IMR-90 (cell line): ENCODE results near the gene MAP3K3. TPM values are rescaled to one million over a fixed set of nuclear protein-coding genes. Genes with fewer than 3 reads are reported as not detected.

Experiments used
- ATAC-seq: fragments of 200-7000 bp; cut with Tn5 transposase; 2 replicates; pipeline ENCODE4 v1.9.1; 2020; ENCODE audit warnings: low read depth, mild to moderate bottlenecking, moderate library complexity
- BruUV-seq: library from RNA; stranded (reverse); fragments of 400-500 nt; replicated peaks from 2 replicates; lab custom pipeline; 2021; lab: Mats Ljungman, UMichigan
- CTCF ChIA-PET: fragments of 300-600 bp; formaldehyde crosslinking; extraction: SDS; loops from one replicate; lab custom pipeline; 2021; ENCODE audit warnings: antibody characterized with exemption; lab: Yijun Ruan, JAX
- POLR2A ChIA-PET: fragments of 300-600 bp; sonication (Branson Sonifier 250); formaldehyde crosslinking; loops from one replicate; lab custom pipeline; 2022; ENCODE audit warnings: antibody characterized with exemption; ENCODE audit not compliant: unreplicated experiment; lab: Charles Lee
- DNase-seq: peaks from one replicate; pipeline ENCODE4 v3.0.0; 2013
- H2AFZ ChIP-seq: replicated peaks from 2 replicates; pipeline ENCODE3; 2013; ENCODE audit warnings: low read length, mild to moderate bottlenecking; ENCODE audit not compliant: poor library complexity
- H2AK5ac ChIP-seq: 2 replicates; pipeline ENCODE4 v1.6.1; 2013; ENCODE audit warnings: low read depth, low read length, inconsistent platforms
- H2AK9ac ChIP-seq: replicated peaks from 2 replicates; pipeline ENCODE3; 2013; ENCODE audit warnings: mild to moderate bottlenecking, low read depth, low read length, moderate library complexity; ENCODE audit not compliant: poor library complexity
- H2BK120ac ChIP-seq: 2 replicates; pipeline ENCODE4 v1.6.1; 2013; ENCODE audit warnings: low read depth, low read length, inconsistent platforms
- H2BK15ac ChIP-seq: 3 replicates; pipeline ENCODE4 v1.6.1; 2013; ENCODE audit warnings: low read depth, low read length, inconsistent platforms
- H2BK20ac ChIP-seq: 2 replicates; pipeline ENCODE4 v1.6.1; 2013; ENCODE audit warnings: low read depth, mild to moderate bottlenecking, inconsistent platforms, low read length, moderate library complexity
- H2BK5ac ChIP-seq: 2 replicates; pipeline ENCODE4 v1.6.1; 2013; ENCODE audit warnings: mild to moderate bottlenecking, low read depth, low read length, inconsistent platforms; ENCODE audit not compliant: poor library complexity, severe bottlenecking
- H3K14ac ChIP-seq: replicated peaks from 2 replicates; pipeline ENCODE4 v1.6.1; 2013; ENCODE audit warnings: low read depth, low read length, inconsistent platforms
- H3K18ac ChIP-seq: 2 replicates; pipeline ENCODE4 v1.6.1; 2013; ENCODE audit warnings: low read depth, low read length, control low read depth
- H3K23ac ChIP-seq: 2 replicates; pipeline ENCODE4 v1.6.1; 2013; ENCODE audit warnings: low read depth, low read length, inconsistent platforms
- H3K27ac ChIP-seq: 2 replicates; pipeline ENCODE4 v1.5.1; 2013; ENCODE audit warnings: mild to moderate bottlenecking, control low read depth, low read length; ENCODE audit not compliant: insufficient read depth
- H3K27me3 ChIP-seq: 2 replicates; pipeline ENCODE4 v1.6.1; 2013; ENCODE audit warnings: low read length; ENCODE audit not compliant: control insufficient read depth, insufficient read depth
- H3K36me3 ChIP-seq: 2 replicates; pipeline ENCODE4 v1.6.1; 2013; ENCODE audit warnings: low read length, mixed read lengths; ENCODE audit not compliant: control insufficient read depth, insufficient read depth
- H3K4ac ChIP-seq: 2 replicates; pipeline ENCODE4 v1.6.1; 2013; ENCODE audit warnings: low read depth, low read length, inconsistent platforms
- H3K4me1 ChIP-seq: 2 replicates; pipeline ENCODE4 v1.6.1; 2013; ENCODE audit warnings: low read length, mixed read lengths; ENCODE audit not compliant: control insufficient read depth, insufficient read depth
- H3K4me2 ChIP-seq: 2 replicates; pipeline ENCODE4 v1.6.1; 2013; ENCODE audit warnings: low read depth, mild to moderate bottlenecking, control low read depth, low read length, moderate library complexity
- H3K4me3 ChIP-seq: 2 replicates; pipeline ENCODE4 v1.5.1; 2013; ENCODE audit warnings: low read depth, mild to moderate bottlenecking, control low read depth, low read length, moderate library complexity; ENCODE audit not compliant: insufficient read depth
- H3K56ac ChIP-seq: 2 replicates; pipeline ENCODE4 v1.6.1; 2013; ENCODE audit warnings: low read length, inconsistent platforms; ENCODE audit not compliant: insufficient read depth; ENCODE audit errors: extremely low read depth
- H3K79me1 ChIP-seq, 2 experiments: 2 replicates each; pipeline ENCODE4 v1.6.1; 2013; ENCODE audit warnings: low read length in 2 of 2, inconsistent platforms in 1 of 2, low read depth in 1 of 2
- H3K9ac ChIP-seq: 2 replicates; pipeline ENCODE4 v1.6.1; 2013; ENCODE audit warnings: low read depth, low read length, control low read depth
- H3K9me1 ChIP-seq: 2 replicates; pipeline ENCODE4 v1.6.1; 2013; ENCODE audit warnings: low read length, inconsistent platforms; ENCODE audit not compliant: insufficient read depth
- H3K9me3 ChIP-seq: 2 replicates; pipeline ENCODE4 v1.6.1; 2013; ENCODE audit warnings: low read length; ENCODE audit not compliant: control insufficient read depth, insufficient read depth
- H4K20me1 ChIP-seq: 2 replicates; pipeline ENCODE4 v1.6.1; 2013; ENCODE audit warnings: low read length, inconsistent platforms; ENCODE audit not compliant: insufficient read depth
- H4K5ac ChIP-seq: 2 replicates; pipeline ENCODE4 v1.6.1; 2013; ENCODE audit warnings: mild to moderate bottlenecking, low read depth, low read length, control low read depth
- H4K8ac ChIP-seq, 2 experiments: 2 replicates each; pipeline ENCODE4 v1.6.1; 2013; ENCODE audit warnings: low read depth in 2 of 2, low read length in 2 of 2, control low read depth in 1 of 2, inconsistent platforms in 1 of 2
- H4K91ac ChIP-seq: 2 replicates; pipeline ENCODE4 v1.6.1; 2013; ENCODE audit warnings: low read depth, low read length, inconsistent platforms; ENCODE audit not compliant: insufficient read depth
- BHLHE40 ChIP-seq: fragments of 150-350 bp; IDR thresholded peaks from 2 replicates; pipeline ENCODE4 v1.6.1; 2016; ENCODE audit warnings: mild to moderate bottlenecking, low read depth, low read length
- CEBPB ChIP-seq: IDR thresholded peaks from 2 replicates; pipeline ENCODE4 v1.6.1; 2012; ENCODE audit warnings: low read depth, low read length, improper control_type of control experiment
- CHD1 ChIP-seq: IDR thresholded peaks from 2 replicates; pipeline ENCODE4 v1.6.1; 2012; ENCODE audit warnings: low read depth, low read length, improper control_type of control experiment
- CTCF ChIP-seq: conservative IDR thresholded peaks from 2 replicates; pipeline ENCODE4 v1.5.1; 2012; ENCODE audit warnings: mild to moderate bottlenecking, low read depth, low read length, improper control_type of control experiment
- ELK1 ChIP-seq: fragments of 150-350 bp; IDR thresholded peaks from 2 replicates; pipeline ENCODE4 v1.6.1; 2016; ENCODE audit warnings: low read depth, mild to moderate bottlenecking, low read length, moderate library complexity, borderline replicate concordance
- FOS ChIP-seq: fragments of 150-350 bp; IDR thresholded peaks from 2 replicates; pipeline ENCODE4 v1.6.1; 2016; ENCODE audit warnings: low read depth, low read length
- MAFK ChIP-seq: IDR thresholded peaks from 2 replicates; pipeline ENCODE4 v1.6.1; 2012; ENCODE audit warnings: low read depth, low read length, improper control_type of control experiment
- MAZ ChIP-seq: IDR thresholded peaks from 2 replicates; pipeline ENCODE4 v1.6.1; 2012; ENCODE audit warnings: low read depth, mild to moderate bottlenecking, low read length, improper control_type of control experiment, moderate library complexity, borderline replicate concordance
- MXI1 ChIP-seq: IDR thresholded peaks from 2 replicates; pipeline ENCODE4 v1.6.1; 2012; ENCODE audit warnings: low read depth, mild to moderate bottlenecking, low read length, moderate library complexity, borderline replicate concordance
- NFE2L2 ChIP-seq: fragments of 150-350 bp; IDR thresholded peaks from 2 replicates; pipeline ENCODE4 v1.6.1; 2016; ENCODE audit warnings: low read depth, mild to moderate bottlenecking, low read length
- POLR2A ChIP-seq: IDR thresholded peaks from 2 replicates; pipeline ENCODE4 v1.6.1; 2012; ENCODE audit warnings: mild to moderate bottlenecking, low read depth, low read length
- RAD21 ChIP-seq: IDR thresholded peaks from 2 replicates; pipeline ENCODE4 v1.6.1; 2012; ENCODE audit warnings: low read length, improper control_type of control experiment
- RCOR1 ChIP-seq: IDR thresholded peaks from 2 replicates; pipeline ENCODE4 v1.6.1; 2012; ENCODE audit warnings: mild to moderate bottlenecking, low read length, improper control_type of control experiment; ENCODE audit not compliant: insufficient replicate concordance
- RFX5 ChIP-seq: IDR thresholded peaks from 2 replicates; pipeline ENCODE4 v1.8.0; 2012; ENCODE audit warnings: low read depth, mild to moderate bottlenecking, low read length, moderate library complexity
- SMC3 ChIP-seq: fragments of 150-350 bp; IDR thresholded peaks from 2 replicates; pipeline ENCODE4 v1.6.1; 2016; ENCODE audit warnings: low read depth, mild to moderate bottlenecking, antibody characterized with exemption, low read length, moderate library complexity
- USF2 ChIP-seq: fragments of 150-350 bp; IDR thresholded peaks from 2 replicates; pipeline ENCODE4 v1.6.1; 2017; ENCODE audit warnings: mild to moderate bottlenecking, antibody characterized with exemption, low read length, low read depth
- WGBS, 2 experiments: methylation state at CpG; one replicate each; pipeline versions ENCODE4 v1.1.5 to v1.1.7; 2013; ENCODE audit warnings: missing lambda C conversion rate in 2 of 2; ENCODE audit not compliant: insufficient read length in 1 of 2; ENCODE audit errors: extremely low coverage in 2 of 2; 5-methylcytosine and 5-hydroxymethylcytosine counted together
- dilution Hi-C: fragments of 300-500 bp; cut with HindIII; formaldehyde crosslinking; loops from one replicate; pipeline ENCODE4 v1.14.3; 2018; ENCODE audit warnings: low sequenced_read_pairs; ENCODE audit not compliant: unreplicated experiment
- in situ Hi-C: fragments of 300-500 bp; cut with MboI; formaldehyde crosslinking; loops from 3 replicates; pipeline ENCODE4 v1.14.3; 2019; ENCODE audit warnings: low sequenced_read_pairs, inconsistent platforms, mixed read lengths
- intact Hi-C: fragments of 100-400 bp; cut with micrococcal nuclease; formaldehyde crosslinking; loops from 2 replicates; pipeline ENCODE4 v1.10.0; 2022
- polyA plus RNA-seq, 3 experiments: library from polyadenylated mRNA; depleted of rRNA; stranded (reverse); fragments of >200 nt; gene quantifications; 2 replicates each; pipeline ENCODE4 v1.2.3, GENCODE V29; 2012; ENCODE audit warnings: low replicate concordance in 1 of 3
- total RNA-seq: library from RNA; depleted of rRNA; stranded (reverse); fragments of >200 nt; gene quantifications from 2 replicates; pipeline ENCODE4 v1.2.3, GENCODE V29; 2012

The MAP3K3 gene
- total and polyA plus RNA-seq, 2 of the 4 experiments (the other 2 are of a cell fraction), result 19.1 to 25.6 TPM

- in situ Hi-C loops, result no loop called here
- no peak for TF ChIP-seq RAD21
- no peak for TF ChIP-seq CTCF
- TF ChIP-seq MAZ, result no peak
- TF ChIP-seq CEBPB, result no peak
- no peak for TF ChIP-seq POLR2A
- no peak for TF ChIP-seq RFX5
- no peak for TF ChIP-seq ELK1
- TF ChIP-seq BHLHE40, result no peak
- TF ChIP-seq USF2, result no peak
- no peak for TF ChIP-seq SMC3
- TF ChIP-seq CHD1, result no peak
- TF ChIP-seq FOS, result no peak
- no peak for TF ChIP-seq RCOR1
- no peak for TF ChIP-seq NFE2L2
- no peak for TF ChIP-seq MXI1
- no peak for TF ChIP-seq MAFK
Measured at GRCh38 chr17:63657786-63658185, 35.6 kb downstream of the MAP3K3 start.

More at GRCh38 chr17:63657786-63658185, 35.6 kb downstream of the MAP3K3 start:
- intact Hi-C loops (no loop called here), dilution Hi-C loops (no loop called here)
- Histone ChIP-seq H3K23ac (no peak overlapping the region), H3K18ac (no peak overlapping the region), H3K14ac (no peak overlapping the region), H3K9me3 (no peaks in the 10 kb centered on the region), H2BK5ac (no peak overlapping the region), H3K4me2 (no peak overlapping the region), H4K5ac (no peak overlapping the region), H3K79me1 (peaks cover 0 to 9% of the 10 kb centered on the region in 2 experiments; a peak in 2 of 4 replicates), H2AFZ (no peak overlapping the region), H3K56ac (no peak overlapping the region), H2BK20ac (no peak overlapping the region), H2AK5ac (no peak overlapping the region), H2AK9ac (no peak overlapping the region), H3K27ac (no peak overlapping the region), H3K9me1 (peaks cover 7% of the 10 kb centered on the region; the same call in 1 of the 2 replicates), H2BK15ac (no peak overlapping the region), H3K9ac (no peak overlapping the region), H3K4me1 (no peaks in the 10 kb centered on the region), H4K91ac (no peak overlapping the region), H3K27me3 (no peaks in the 10 kb centered on the region), H3K4ac (no peak overlapping the region), H3K36me3 (peaks cover 19% of the 10 kb centered on the region), H4K20me1 (no peaks in the 10 kb centered on the region), H4K8ac (no peak overlapping the region), H3K4me3 (no peak overlapping the region), H2BK120ac (no peak overlapping the region)
- no peak for ATAC-seq
- CTCF ChIA-PET, result interaction anchor here (0.6 kb wide), 1 partner anchor 48 kb away, joined by 4 read pairs; no protein-coding TSS in a partner anchor
- no TSS peak for BruUV-seq
- no CpG with 5 or more reads among the region's 3 CpGs for WGBS, 2 experiments
- no peak for DNase-seq
- POLR2A ChIA-PET, result no interaction called here
